A673 (cell line): ENCODE data around the gene FARP1. TPM values are rescaled to one million over a fixed set of nuclear protein-coding genes. Genes with fewer than 3 reads are reported as not detected.

Experiments
- BruUV-seq: library from RNA; stranded (reverse); fragments of 400-500 nt; replicated peaks from 2 replicates; lab custom pipeline; 2021; lab: Mats Ljungman, UMichigan
- CTCF ChIA-PET: fragments of 300-600 bp; sonication (Branson Sonifier 250); formaldehyde crosslinking; loops from one replicate; lab custom pipeline; 2022; ENCODE audit warnings: antibody characterized with exemption; lab: Charles Lee
- POLR2A ChIA-PET: fragments of 300-600 bp; sonication (Branson Sonifier 250); formaldehyde crosslinking; loops from one replicate; lab custom pipeline; 2022; ENCODE audit warnings: antibody characterized with exemption; ENCODE audit not compliant: low non-redundant PET; lab: Charles Lee
- DNase-seq: peaks from one replicate; pipeline ENCODE4 v3.0.0-alpha.2; 2015; ENCODE audit warnings: low spot score
- H3K27ac ChIP-seq: fragments of 200-600 bp; sonication (generic); 2 replicates; pipeline ENCODE4 v1.5.1; 2016; ENCODE audit warnings: mixed run types, low read depth, mild to moderate bottlenecking, mixed read lengths, antibody characterized with exemption, low read length; ENCODE audit not compliant: poor library complexity, severe bottlenecking
- H3K27me3 ChIP-seq: fragments of 200-600 bp; sonication (generic); replicated peaks from 2 replicates; pipeline ENCODE4 v1.6.1; 2017; ENCODE audit warnings: mixed run types, low read depth, mild to moderate bottlenecking, mixed read lengths, antibody characterized with exemption, low read length; ENCODE audit not compliant: insufficient read depth, poor library complexity
- H3K36me3 ChIP-seq: fragments of 200-600 bp; sonication (generic); 2 replicates; pipeline ENCODE4 v1.6.1; 2016; ENCODE audit warnings: mixed run types, mild to moderate bottlenecking, mixed read lengths, antibody characterized with exemption, low read length; ENCODE audit not compliant: insufficient read depth, poor library complexity, severe bottlenecking
- H3K4me1 ChIP-seq: fragments of 200-600 bp; sonication (generic); 2 replicates; pipeline ENCODE4 v1.6.1; 2017; ENCODE audit warnings: mixed run types, mild to moderate bottlenecking, mixed read lengths, antibody characterized with exemption, low read length; ENCODE audit not compliant: insufficient read depth, poor library complexity, severe bottlenecking
- H3K4me3 ChIP-seq: fragments of 200-600 bp; sonication (generic); 2 replicates; pipeline ENCODE4 v1.5.1; 2016; ENCODE audit warnings: low read depth, mixed run types, mild to moderate bottlenecking, mixed read lengths, low read length; ENCODE audit not compliant: poor library complexity, severe bottlenecking
- H3K9me3 ChIP-seq: fragments of 200-600 bp; sonication (generic); 2 replicates; pipeline ENCODE4 v1.6.1; 2016; ENCODE audit warnings: mixed run types, low read depth, mild to moderate bottlenecking, mixed read lengths, antibody characterized with exemption, low read length; ENCODE audit not compliant: poor library complexity, severe bottlenecking
- EZH2 ChIP-seq: fragments of 200-600 bp; sonication (generic); IDR thresholded peaks from 2 replicates; pipeline ENCODE4 v1.6.1; 2017; ENCODE audit warnings: borderline replicate concordance, low read depth, mild to moderate bottlenecking, mixed read lengths, antibody characterized with exemption, low read length; ENCODE audit not compliant: poor library complexity, severe bottlenecking
- intact Hi-C: fragments of 100-400 bp; cut with micrococcal nuclease; formaldehyde crosslinking; loops from one replicate; pipeline ENCODE4 v1.10.0; 2022; ENCODE audit not compliant: unreplicated experiment
- total RNA-seq: library from RNA; stranded (reverse); gene quantifications from 2 replicates; pipeline ENCODE4 v1.2.3, GENCODE V29; 2021
- TF ChIP-seq, protein P1 (sequence below): fragments of 300-800, 200-600 bp; sonication (generic); conservative IDR thresholded peaks from 2 replicates; pipeline ENCODE4 v1.5.1; 2017; ENCODE audit warnings: low read depth, mild to moderate bottlenecking, antibody characterized with exemption, low read length, moderate library complexity, mixed read lengths

Gene FARP1
- total RNA-seq, 1 experiment from 2014 or later, result 177 TPM

DNA sequence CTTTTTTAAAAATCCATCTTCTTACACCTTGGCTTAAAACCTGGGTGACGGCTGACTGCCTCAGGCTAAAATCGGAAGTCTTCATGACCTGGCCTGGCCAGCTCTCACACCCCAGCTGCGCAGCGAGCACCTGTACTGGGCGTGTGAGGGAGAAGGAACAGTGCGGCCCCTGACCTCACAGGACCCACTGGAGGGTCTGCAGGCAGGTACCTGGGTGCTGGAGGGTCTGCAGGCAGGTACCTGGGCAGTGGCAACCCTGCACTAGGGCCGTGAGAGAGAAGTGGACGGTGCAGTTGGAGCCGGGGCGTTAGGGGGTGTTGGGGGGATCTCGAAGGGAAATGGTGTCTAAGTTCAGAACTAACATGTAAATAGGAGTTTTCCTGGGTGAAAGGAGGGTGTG lies 289.7 kb downstream of the FARP1 start:
- Histone ChIP-seq H3K9me3 (no peaks in the 10 kb centered on the region), H3K4me1 (no peaks in the 10 kb centered on the region), H3K27ac (no peak overlapping the region), H3K27me3 (no peaks in the 10 kb centered on the region), H3K4me3 (no peak overlapping the region), H3K36me3 (peaks cover 4% of the 10 kb centered on the region)
- ChIA-PET POLR2A (no interaction called here), CTCF (no interaction called here)
- BruUV-seq, result no TSS peak
- no peak for DNase-seq
- no peak for TF ChIP-seq EZH2
- TF ChIP-seq, protein P1, sequence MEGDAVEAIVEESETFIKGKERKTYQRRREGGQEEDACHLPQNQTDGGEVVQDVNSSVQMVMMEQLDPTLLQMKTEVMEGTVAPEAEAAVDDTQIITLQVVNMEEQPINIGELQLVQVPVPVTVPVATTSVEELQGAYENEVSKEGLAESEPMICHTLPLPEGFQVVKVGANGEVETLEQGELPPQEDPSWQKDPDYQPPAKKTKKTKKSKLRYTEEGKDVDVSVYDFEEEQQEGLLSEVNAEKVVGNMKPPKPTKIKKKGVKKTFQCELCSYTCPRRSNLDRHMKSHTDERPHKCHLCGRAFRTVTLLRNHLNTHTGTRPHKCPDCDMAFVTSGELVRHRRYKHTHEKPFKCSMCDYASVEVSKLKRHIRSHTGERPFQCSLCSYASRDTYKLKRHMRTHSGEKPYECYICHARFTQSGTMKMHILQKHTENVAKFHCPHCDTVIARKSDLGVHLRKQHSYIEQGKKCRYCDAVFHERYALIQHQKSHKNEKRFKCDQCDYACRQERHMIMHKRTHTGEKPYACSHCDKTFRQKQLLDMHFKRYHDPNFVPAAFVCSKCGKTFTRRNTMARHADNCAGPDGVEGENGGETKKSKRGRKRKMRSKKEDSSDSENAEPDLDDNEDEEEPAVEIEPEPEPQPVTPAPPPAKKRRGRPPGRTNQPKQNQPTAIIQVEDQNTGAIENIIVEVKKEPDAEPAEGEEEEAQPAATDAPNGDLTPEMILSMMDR, result no peak
- intact Hi-C loops, result loop anchor here (10.0 kb wide), 1 partner anchor 578 kb away; no protein-coding TSS in a partner anchor

DNA sequence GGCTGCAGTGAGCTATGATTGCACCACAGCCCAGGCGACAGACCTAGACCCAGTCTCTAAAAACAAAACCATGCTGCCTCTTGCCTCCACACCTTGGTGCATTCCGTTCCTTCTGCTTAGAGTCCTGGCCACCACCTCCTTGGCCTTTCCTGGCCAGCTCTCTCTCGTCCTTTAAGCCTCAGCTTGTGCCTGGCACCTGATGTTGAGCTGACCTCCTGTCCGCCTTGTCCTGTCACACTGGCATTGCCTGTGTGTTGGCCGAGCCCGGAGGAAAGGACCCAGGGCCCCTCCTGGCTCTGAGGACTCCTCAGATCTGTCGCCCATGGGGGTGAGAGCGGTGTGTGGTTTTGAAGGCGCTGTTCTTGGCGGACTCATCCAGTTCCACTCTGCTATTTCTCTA lies 290.8 kb downstream of the FARP1 start:
- Histone ChIP-seq H3K4me3 (no peak overlapping the region), H3K9me3 (no peaks in the 10 kb centered on the region), H3K4me1 (no peaks in the 10 kb centered on the region), H3K36me3 (peaks cover 4% of the 10 kb centered on the region), H3K27ac (no peak overlapping the region), H3K27me3 (no peaks in the 10 kb centered on the region)
- POLR2A ChIA-PET, result no interaction called here
- DNase-seq, result no peak
- BruUV-seq, result no TSS peak
- intact Hi-C loops, result loop anchor here (10.0 kb wide), 1 partner anchor 579 kb away; no protein-coding TSS in a partner anchor
- CTCF ChIA-PET, result no interaction called here
- TF ChIP-seq, protein P1, result no peak
- TF ChIP-seq EZH2, result no peak

DNA sequence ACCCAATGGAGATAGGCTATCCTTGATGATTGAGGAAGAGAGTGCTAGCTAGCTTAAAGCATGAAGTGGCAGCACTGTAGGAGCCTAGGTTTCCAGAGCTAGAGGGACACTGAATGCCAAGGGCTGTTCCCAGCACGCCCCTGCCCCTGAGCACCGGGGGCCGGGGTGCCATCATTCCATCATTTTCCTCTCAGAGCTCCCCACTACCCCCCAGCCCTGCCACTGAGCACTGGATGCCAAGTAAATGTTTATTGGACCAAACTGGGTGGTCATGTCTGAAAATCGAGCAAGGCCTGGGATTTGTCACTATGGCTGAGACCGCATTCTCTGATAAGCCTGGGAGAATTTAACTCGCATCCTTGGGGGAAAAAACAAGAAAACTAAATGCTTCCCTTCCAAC lies 291.2 kb downstream of the FARP1 start:
- Histone ChIP-seq H3K9me3 (no peaks in the 10 kb centered on the region), H3K27ac (no peak overlapping the region), H3K4me1 (no peaks in the 10 kb centered on the region), H3K27me3 (no peaks in the 10 kb centered on the region), H3K4me3 (no peak overlapping the region), H3K36me3 (peaks cover 4% of the 10 kb centered on the region)
- intact Hi-C loops, result loop anchor here (10.0 kb wide), 1 partner anchor 579 kb away; no protein-coding TSS in a partner anchor
- CTCF ChIA-PET, result no interaction called here
- POLR2A ChIA-PET, result no interaction called here
- DNase-seq, result no peak
- TF ChIP-seq, protein P1, result no peak
- BruUV-seq, result no TSS peak
